GM19395 (cell line): ENCODE data around the gene ZNF280C.
"Not testable (repeated sequence)": the region's sequence is repeated elsewhere in the genome, so short reads cannot be mapped to it uniquely, and the experiment has no call there.

Experiments
- ATAC-seq: cut with Tn5 transposase; IDR thresholded peaks from one replicate; pipeline ENCODE4 v1.9.1; 2021; ENCODE audit warnings: mild to moderate bottlenecking, moderate library complexity; ENCODE audit not compliant: unreplicated experiment

The ZNF280C gene

DNA sequence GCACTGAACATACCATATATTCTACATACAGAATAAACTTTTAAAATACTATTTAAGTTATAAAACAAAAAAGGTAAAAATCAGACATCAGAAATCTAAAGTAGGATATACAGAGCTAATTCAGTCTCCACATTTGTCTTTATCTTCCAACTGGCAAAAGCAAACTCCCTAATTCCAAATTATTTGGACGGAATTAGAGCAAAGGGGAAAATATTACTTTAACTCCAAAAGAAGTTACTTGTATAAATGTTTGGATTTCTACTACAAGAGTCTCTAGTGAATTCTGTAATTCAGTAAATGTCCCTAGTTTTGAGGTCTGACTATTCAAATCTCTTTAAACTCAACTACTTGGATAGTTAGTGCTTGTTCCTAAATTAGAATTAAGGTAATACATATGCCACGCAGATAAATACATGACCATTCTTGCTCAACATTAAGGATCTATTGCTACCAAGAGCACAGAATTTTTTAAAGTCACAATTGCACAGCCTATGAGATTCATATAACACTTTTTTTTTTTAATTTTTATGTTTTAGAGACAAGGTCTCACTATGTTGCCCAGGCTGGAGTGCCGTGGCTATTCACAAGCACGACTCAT, 7.3 kb downstream of the ZNF280C start:
- no peak for ATAC-seq

DNA sequence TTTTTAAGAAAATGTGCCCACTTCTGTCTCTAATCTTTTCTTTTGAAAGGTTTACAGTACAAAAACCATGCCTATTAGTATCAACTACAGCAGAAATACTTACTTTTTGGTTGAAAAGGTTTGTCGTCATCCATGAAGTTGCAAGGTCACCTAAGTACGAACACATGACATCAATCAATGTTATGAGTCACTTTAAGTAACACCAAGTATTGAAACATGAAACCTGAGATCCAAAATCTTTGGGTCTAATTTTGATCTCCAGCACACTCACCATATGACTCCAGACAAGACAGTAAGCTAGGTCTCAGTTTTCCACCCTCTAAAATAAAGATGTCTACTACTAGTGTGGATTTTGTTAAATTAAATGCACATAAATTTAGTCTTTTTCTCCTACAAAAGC, 8.4 kb downstream of the ZNF280C start:
- no peak for ATAC-seq

DNA sequence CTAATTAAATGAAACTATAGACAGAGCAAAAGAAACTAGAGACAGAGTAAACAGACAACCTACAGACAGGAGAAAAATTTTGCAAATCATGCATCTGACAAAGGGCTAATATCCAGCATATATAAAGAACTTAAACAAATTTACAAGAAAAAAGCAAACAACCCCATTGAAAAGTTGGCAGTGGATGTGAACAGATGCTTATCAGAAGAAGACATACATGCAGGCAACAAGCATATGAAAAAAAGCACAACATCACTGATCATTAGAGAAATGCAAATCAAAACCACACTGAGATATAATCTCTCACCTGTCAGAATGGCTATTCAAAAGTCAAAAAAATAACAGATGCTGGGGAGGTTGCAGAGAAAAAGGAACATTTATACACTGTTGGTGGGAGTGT, 14.8 kb downstream of the ZNF280C start:
- ATAC-seq = no peak

DNA sequence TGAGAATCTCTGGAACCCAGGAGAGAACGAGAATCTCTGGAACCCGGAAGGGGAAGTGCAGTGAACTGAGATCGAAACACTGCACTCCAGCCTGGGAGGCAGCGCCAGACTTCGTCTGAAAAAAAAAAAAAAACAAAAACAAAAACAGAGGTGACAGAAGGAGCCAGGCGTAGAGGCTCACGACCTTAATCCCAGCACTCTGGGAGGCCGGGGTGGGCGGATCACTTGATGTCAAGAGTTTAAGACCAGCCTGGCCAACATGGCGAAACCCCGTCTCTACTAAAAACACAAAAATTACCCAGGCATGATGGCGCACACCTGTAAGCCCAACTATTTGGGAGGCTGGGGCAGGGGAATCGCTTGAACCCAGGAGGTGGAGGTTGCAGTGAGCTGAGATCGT, 17.0 kb downstream of the ZNF280C start:
- no peak for ATAC-seq

DNA sequence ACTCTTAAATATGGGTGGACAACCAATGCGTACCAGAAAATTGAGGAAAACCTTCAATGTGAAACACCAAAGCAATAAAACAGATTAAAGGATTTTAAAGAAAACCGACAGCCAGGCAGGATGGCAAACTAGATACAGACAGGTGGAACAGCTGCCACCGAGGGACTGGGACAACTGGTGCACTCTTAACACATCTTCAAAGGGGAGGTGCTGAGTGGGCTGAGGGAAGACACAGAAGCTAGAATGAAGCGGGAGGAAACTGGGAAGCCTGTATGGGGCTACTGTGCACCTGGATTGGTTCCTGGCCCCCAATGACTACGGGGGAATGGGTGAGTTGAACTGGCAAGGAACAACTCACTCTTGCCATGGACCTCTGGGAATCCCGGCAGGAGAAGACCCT, 20.7 kb downstream of the ZNF280C start:
- ATAC-seq = no peak

DNA sequence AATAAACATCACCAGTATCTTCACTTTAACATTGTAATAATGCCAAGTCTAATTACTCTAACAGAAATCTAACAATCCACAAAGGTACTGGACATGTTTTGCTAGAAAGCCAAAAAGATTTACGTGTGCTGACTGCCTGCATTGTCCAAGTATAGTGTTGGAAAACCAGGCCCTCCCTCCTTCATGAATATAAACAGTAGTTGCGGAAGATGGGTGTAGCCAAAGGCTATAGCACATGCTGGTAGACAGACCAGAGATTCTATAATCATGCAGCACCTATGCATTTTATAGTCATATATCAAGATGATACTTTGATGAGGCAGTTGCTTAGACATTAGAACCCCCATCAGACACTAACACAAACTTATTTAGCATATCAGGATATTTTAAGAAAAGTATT, 22.6 kb downstream of the ZNF280C start:
- ATAC-seq = no peak

DNA sequence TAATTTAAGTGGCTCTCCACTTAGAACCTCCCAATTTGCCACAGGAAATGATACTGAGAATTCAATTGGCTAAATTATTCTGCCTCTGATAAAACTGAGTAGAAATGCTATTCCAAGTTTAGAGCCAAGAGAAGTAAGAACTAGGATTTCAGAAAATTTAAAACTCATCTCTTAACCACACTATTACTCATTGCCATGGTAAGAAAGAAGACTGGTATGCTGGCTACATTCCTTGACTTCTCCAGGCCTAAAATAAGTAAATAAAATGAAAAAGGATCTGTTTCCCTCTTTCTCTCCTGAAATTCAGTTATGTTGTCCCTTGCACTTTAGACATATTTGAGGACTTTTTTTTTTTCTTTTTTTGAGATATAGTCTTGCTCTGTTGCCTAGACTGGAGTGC, 23.3 kb downstream of the ZNF280C start:
- no peak for ATAC-seq

DNA sequence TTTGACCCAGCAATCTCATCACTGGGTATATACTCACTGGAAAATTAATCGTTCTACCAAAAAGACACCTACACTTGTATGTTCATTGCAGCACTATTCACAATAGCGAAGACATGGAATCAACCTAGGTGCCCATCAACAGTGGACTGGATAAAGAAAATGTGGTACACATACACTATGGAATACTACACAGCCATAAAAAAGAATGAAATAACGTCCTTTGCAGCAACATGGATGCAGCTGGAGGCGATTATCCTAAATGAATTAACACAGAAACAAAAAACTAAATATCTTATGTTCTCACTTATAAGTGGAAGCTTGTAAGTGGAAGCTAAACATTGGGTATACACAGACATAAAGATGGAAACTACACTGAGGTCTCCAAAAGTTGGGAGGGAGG, 37.5 kb downstream of the ZNF280C start:
- not testable (repeated sequence) for ATAC-seq

DNA sequence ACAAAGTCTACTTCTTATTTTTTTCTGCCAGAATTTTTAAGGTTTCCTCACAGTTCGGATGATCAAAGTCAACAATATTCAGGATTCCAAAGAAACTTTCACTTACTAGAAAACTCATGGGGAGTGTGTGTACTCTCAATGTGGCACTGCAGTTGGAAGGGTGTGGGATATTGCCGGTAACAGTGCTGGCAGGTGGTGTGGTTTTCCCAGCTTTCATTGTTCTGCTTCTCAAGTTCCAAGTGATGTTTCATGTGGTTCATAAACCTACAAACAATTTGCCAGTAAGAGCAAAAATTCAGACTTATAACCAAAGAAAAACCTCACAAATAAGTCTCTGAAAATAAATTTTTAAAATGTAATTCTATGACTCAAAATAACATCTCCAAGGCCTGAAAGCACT, 39.8 kb downstream of the ZNF280C start:
- no peak for ATAC-seq

DNA sequence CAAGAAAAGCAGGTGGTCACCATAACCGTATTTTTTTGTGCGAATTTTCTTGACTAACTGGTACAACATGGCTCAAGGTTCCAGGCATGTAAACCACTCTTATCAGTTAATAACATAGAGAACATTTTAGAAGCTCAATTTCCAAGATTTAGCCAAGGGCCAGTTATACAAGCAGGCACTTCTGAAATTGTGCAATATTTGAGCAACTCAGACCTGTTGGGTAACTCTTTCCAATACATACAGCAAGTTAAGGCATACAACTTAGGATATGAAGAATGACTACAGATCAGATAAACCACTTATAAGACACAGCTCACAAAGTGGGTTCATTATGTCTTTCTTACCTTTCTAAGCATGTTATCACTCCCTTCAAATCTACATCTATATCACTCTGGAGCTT, 43.9 kb downstream of the ZNF280C start:
- ATAC-seq = no peak

DNA sequence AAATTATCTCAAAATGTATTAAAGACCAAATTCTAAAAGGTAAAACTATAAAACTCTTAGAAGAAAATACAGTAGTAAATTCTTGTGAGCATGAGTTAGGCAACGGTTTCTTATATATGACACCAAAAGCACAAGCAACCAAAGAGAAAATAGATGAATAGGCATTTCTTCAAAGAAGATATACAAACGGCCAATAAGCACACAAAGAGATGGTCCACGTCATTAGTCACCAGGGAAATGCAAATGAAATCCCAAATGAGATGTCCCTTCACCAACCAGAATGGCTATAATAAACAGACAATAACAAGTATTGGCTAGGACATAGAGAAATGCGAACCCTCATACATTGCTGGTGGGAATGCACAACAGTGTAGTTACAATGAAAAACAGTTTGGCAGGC, 52.4 kb downstream of the ZNF280C start:
- no peak for ATAC-seq

DNA sequence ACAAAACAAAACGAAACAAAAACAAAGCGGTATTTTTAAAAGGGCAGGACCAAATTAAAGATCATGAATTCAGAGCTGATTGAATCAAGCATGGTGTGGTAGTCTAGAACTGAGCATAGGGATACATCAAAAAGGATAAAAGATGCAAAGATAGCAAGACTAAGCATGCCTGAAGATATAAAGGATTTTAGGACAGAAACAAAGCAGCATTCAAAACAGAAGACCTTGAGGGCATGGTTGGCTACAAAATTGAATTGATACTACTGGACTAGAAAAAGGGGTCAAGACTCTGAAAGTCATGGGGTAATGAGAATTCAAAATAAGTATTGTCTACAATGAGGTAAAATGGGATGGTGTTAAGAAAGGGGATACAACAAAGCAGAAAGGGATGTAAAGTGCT, 55.3 kb downstream of the ZNF280C start:
- ATAC-seq = no peak

DNA sequence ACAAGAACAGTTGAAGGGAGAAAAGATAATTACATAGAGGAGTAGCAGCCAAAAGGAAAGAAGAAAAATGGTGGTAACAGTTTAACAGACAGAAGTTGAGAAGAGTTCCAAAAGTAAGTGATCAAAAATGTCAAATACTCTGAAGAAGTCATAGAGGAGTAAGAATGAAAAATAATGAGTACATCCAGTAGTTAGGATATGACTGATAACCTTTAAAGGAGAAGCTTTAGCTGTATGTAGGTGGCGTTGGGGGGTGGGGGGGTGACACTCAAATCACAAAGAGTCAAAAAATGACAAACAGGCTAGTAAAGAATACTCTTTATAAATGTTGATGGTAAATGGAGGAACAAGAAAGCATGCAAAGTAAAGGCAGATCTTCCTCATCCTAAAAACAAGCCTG, 56.3 kb downstream of the ZNF280C start:
- no peak for ATAC-seq

DNA sequence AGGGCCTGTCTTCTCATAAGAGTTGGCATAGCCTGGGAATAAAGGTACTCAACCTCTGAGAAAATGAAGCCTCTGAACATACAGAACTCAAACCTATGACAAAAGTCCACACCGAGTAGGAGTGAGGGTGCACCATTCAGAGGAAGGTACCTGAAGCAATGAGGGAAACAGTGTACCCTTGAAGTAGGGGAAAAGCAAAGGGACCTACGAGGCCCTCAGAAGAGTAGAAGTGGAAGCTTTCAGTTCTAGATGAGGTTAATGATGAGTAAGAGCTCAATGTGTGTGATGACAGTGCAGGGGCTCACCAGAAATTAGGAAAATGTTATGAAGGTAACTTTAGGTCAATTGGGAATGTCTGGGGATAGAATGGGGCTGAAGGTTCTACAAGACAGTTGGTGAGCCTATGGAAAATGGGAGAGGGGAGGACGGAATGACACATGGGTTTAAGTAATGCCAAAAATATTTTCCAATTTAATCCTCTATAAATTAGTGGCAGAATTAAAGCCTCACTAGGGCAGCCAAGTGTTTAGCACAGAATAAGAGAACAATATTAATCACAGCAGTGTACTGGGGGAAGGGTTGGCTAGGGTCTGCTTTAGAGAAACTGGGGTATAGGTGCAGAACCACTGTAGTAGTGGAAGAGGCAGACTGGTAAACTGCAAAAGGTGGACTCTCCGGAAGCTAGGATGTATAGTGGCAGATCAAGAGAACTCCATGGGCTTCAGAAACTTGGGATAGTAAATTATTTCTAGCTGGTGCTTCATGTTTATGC, 57.1 kb downstream of the ZNF280C start:
- no peak for ATAC-seq

DNA sequence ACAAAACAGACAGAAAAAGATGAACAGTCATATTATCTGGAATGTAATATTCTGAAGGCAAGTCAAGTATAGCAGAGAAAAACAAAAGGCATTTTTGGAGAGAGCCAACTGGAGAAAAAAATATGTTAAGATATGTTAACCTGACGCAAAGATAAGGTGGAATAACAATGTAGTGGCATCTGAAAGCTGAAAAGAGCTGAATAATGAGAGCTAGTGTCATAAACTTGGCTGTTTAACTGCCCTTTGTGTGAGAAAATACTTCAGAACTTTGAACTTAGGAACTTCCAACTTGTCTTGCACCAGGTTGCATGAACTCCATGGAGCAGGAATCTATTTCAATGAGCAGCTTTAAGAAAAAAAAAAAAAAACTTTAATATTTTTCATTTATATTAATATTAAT, 64.1 kb downstream of the ZNF280C start:
- no peak for ATAC-seq

DNA sequence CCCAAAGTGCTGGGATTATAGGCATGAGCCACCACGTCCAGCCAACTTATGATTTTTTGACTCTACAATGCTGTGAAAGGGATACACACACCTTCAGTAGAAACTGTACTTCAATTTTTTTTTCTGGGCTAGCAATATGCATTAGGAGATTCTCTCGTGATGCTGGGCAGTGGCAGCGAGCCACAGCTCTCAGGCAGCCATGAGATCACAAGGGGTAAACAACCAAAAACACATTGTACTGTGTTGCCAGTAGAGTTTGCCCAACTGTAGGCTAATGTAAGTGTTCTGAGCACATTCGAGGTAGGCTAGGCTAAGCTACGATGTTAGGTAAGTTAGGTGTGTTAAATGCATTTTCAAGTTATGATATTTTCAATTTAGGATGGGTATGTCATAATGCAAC, 71.2 kb downstream of the ZNF280C start:
- no peak for ATAC-seq

DNA sequence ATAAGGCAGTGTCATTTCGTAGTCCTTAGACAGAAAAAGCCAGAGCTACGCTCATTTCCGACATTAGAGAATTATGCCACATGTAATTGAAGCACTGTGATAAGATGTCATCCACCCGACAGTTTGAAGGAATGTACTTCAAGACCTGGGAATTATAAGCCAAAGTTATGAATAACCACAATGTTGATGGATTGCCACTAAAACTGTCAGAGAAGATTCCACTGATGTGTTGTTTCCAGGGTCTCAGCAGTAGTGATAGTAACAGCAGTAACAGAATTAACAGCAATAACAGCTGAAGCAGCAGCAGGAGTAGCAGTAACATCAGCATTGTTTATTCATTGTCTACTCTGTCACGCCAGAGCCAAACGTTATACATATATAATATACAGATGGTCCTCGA, 72.2 kb downstream of the ZNF280C start:
- no peak for ATAC-seq

DNA sequence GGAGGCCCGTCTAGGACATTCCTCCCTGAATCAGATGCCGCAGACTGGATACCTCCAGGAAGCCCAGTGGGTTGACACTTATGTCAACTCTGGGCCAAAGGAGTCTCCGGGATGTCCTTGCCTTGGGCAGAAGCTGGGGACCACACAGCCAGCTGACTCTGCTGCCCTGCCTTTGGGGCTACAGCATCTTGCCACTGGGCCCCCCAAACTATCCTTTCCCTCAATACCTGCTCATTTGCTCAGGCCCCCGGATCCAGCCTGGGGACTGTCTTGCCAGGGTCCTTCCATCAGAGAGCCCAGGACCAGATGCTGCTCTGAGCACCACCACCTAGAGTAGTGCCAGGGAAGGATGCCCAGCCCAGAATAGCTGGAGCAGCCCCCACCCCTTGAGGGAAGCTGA, 77.9 kb downstream of the ZNF280C start:
- no peak for ATAC-seq

DNA sequence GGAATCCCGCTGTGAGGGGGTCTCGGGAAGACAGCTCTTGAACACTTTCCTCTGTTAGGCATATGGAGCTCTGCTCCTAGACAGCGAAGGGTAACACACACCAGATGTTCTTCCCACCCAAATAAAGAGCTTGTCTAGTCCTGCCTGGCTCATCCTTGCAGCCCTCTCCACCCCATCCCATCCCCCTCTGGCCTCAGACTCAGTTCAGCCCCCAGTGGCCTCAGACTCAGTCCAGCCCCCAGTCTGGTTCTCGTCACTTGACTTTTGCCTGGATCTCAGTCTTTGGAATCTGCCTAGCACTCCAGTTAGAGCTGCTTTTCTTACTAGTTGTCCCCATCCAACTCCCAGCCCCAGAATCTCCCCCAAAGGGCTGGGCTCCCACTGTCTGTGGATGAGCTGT, 82.0 kb downstream of the ZNF280C start:
- no peak for ATAC-seq

DNA sequence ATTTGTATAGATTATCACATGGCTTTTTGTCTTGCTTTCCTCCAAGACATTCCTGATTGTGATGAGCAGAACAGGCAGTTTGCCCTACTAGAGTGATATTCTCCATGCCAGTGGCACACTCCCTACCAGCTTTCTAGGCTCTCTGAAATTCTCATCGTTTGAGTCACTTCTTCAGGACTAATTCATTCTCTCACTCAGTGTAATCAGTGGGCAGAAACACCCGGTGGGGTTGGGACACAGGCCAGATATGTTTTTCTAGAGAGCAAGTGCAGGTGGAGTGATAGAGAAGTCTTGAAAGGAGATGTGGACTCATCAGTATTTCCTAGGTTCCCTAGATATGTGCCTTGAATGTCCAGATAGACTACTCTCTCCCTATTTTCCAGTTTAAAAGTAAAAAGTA, 83.8 kb downstream of the ZNF280C start:
- no peak for ATAC-seq

DNA sequence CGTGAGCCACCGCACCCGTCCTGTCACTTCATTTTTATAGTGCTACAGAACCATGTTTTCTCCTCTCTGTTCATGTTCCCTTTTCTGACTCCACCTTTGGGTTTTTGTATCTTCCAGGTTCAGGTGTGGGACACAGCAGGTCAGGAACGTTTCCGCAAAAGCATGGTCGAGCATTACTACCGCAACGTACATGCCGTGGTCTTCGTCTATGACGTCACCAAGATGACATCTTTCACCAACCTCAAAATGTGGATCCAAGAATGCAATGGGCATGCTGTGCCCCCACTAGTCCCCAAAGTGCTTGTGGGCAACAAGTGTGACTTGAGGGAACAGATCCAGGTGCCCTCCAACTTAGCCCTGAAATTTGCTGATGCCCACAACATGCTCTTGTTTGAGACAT, 84.5 kb downstream of the ZNF280C start:
- ATAC-seq = no peak

DNA sequence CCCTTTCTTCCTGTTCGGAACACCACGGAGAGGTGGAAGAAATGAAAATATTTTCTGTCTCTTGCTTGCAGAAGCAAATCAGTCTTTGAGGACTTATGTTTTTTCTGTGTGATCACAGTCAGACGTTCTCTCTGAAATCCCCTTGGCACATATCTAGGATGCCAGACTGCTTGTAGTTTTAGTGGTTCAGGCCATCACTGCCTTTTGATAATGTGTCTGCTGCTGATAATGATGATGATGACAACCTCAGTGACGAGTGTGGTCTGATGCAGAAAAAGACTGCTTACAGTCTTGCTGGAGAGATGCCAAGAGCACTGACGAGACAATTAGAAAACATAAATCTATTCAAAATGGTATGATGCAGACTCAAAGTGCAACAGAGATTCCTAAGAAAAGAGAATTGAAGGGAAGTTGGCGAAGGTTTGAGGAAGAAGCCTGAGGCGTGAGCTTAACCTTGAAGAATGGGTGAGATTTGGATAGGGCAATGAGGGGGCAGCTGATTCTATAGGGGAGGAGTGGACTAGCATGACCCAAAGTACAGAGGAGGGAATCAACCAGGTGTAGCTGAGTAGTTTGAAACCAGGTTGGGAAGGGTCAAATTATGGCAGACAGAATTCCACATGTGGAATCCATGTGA, 89.0 kb downstream of the ZNF280C start:
- no peak for ATAC-seq
